Type B pancreatic cell (in vitro differentiated cells): ENCODE results near the gene MYCL. TPM values are rescaled to one million over a fixed set of nuclear protein-coding genes. Genes with fewer than 3 reads are reported as not detected.

Experiments
- DNase-seq: peaks from one replicate; pipeline ENCODE4 v3.0.0; 2021; ENCODE audit warnings: mixed read lengths; ENCODE audit not compliant: unreplicated experiment; ENCODE audit errors: extremely low spot score
- H3K27ac Mint-ChIP-seq: 2 replicates; pipeline ENCODE4 v1.8.0; 2021; ENCODE audit warnings: mild to moderate bottlenecking, mixed read lengths
- H3K27me3 Mint-ChIP-seq: 2 replicates; pipeline ENCODE4 v1.8.0; 2021; ENCODE audit warnings: mixed read lengths
- H3K36me3 Mint-ChIP-seq: 2 replicates; pipeline ENCODE4 v1.8.0; 2021; ENCODE audit warnings: mixed read lengths
- H3K4me1 Mint-ChIP-seq: one replicate; pipeline ENCODE4 v1.8.0; 2021; ENCODE audit warnings: mixed read lengths; ENCODE audit not compliant: unreplicated experiment
- H3K4me3 Mint-ChIP-seq: 2 replicates; pipeline ENCODE4 v1.8.0; 2021; ENCODE audit warnings: mild to moderate bottlenecking, mixed read lengths
- H3K9me3 Mint-ChIP-seq: 2 replicates; pipeline ENCODE4 v1.8.0; 2021; ENCODE audit warnings: mixed read lengths
- CTCF ChIP-seq: fragments of 200-600 bp; sonication (generic); conservative IDR thresholded peaks from 2 replicates; pipeline ENCODE4 v1.5.0; 2021; ENCODE audit warnings: antibody characterized with exemption, mild to moderate bottlenecking
- total RNA-seq: library from RNA; stranded (reverse); gene quantifications from 2 replicates; pipeline ENCODE4 v1.2.1, GENCODE V29; 2021; ENCODE audit warnings: low replicate concordance

The MYCL gene
- total RNA-seq, 1 donor from 2014 or later = 19.5 TPM

GRCh38 chr1:39943471-39944290 lies 42.0 kb upstream of the MYCL start:
- Mint-ChIP-seq H3K4me1 (no peaks in the 10 kb centered on the region), H3K9me3 (no peaks in the 10 kb centered on the region), H3K4me3 (no peak overlapping the region), H3K36me3 (no peaks in the 10 kb centered on the region), H3K27ac (no peak overlapping the region), H3K27me3 (peaks cover 13% of the 10 kb centered on the region)
- TF ChIP-seq CTCF = no peak
- DNase-seq = no peak

- no peaks in the 10 kb centered on the region for H3K9me3 Mint-ChIP-seq
- H3K36me3 Mint-ChIP-seq = no peaks in the 10 kb centered on the region
- H3K27me3 Mint-ChIP-seq = peaks cover 13% of the 10 kb centered on the region
- no peak for DNase-seq
- H3K27ac Mint-ChIP-seq = no peak overlapping the region
- H3K4me3 Mint-ChIP-seq = no peak overlapping the region
- no peaks in the 10 kb centered on the region for H3K4me1 Mint-ChIP-seq
- TF ChIP-seq CTCF = no peak
Observed at GRCh38 chr1:39940980-39941871, 39.5 kb upstream of the MYCL start.

- H3K4me3 Mint-ChIP-seq = no peak overlapping the region
- H3K36me3 Mint-ChIP-seq = no peaks in the 10 kb centered on the region
- no peak overlapping the region for H3K27ac Mint-ChIP-seq
- TF ChIP-seq CTCF = no peak
- H3K9me3 Mint-ChIP-seq = no peaks in the 10 kb centered on the region
- no peak for DNase-seq
- peaks cover 13% of the 10 kb centered on the region for H3K27me3 Mint-ChIP-seq
- no peaks in the 10 kb centered on the region for H3K4me1 Mint-ChIP-seq
Observed at GRCh38 chr1:39940253-39940652, 38.5 kb upstream of the MYCL start.

- no peak overlapping the region for H3K4me3 Mint-ChIP-seq
- no peak overlapping the region for H3K27ac Mint-ChIP-seq
- peaks cover 13% of the 10 kb centered on the region for H3K27me3 Mint-ChIP-seq
- H3K9me3 Mint-ChIP-seq = no peaks in the 10 kb centered on the region
- no peak for DNase-seq
- no peaks in the 10 kb centered on the region for H3K4me1 Mint-ChIP-seq
- TF ChIP-seq CTCF = no peak
- H3K36me3 Mint-ChIP-seq = no peaks in the 10 kb centered on the region
Observed at GRCh38 chr1:39938856-39939255, 37.1 kb upstream of the MYCL start.

- Mint-ChIP-seq H3K4me1 (no peaks in the 10 kb centered on the region), H3K27ac (no peak overlapping the region), H3K27me3 (peaks cover 3% of the 10 kb centered on the region), H3K9me3 (no peaks in the 10 kb centered on the region), H3K36me3 (no peaks in the 10 kb centered on the region), H3K4me3 (no peak overlapping the region)
- no peak for TF ChIP-seq CTCF
- no peak for DNase-seq
Observed at GRCh38 chr1:39936724-39937491, 35.2 kb upstream of the MYCL start.
